ENCODE results near the gene BTG2. TPM values are rescaled to one million over a fixed set of nuclear protein-coding genes. Genes with fewer than 3 reads are reported as not detected.

BTG2 gene
- total and polyA plus RNA-seq, 2 experiments from 2014 or later = 6.3 to 9.1 TPM

- no peaks in the 10 kb centered on the region; the same call in 1 of the 3 replicates for H3K36me3 Mint-ChIP-seq (ENCODE audit: low read depth)
- Histone ChIP-seq H3K36me3 (ENCODE audit: insufficient read depth) (no peaks in the 10 kb centered on the region), H4K20me1 (replicated peaks; ENCODE audit: insufficient read depth) (peaks cover 22% of the 10 kb centered on the region), H3F3A (replicated peaks; ENCODE audit: low read depth) (0 out of 2 replicates have a peak, but pooled peaks cover 11% of the 10 kb centered on the region), H3K27ac (ENCODE audit: low read depth) (no peak overlapping the region), H3K27me3 (ENCODE audit: insufficient read depth) (peaks cover 98% of the 10 kb centered on the region), H3K4me1 (ENCODE audit: insufficient read depth) (peaks cover 28% of the 10 kb centered on the region), H3K4me2 (peak overlapping the region; percentile 90), H3K79me2 (replicated peaks; ENCODE audit: insufficient read depth) (no peaks in the 10 kb centered on the region), H3K4me3 (peak overlapping the region; percentile 84), H3K9me2 (ENCODE audit: insufficient read depth) (no peaks in the 10 kb centered on the region), H2AFZ (peak overlapping the region; percentile 88; the same call in 1 of the 2 replicates)
- H3K9me3 Mint-ChIP-seq = no peaks in the 10 kb centered on the region
- ATAC-seq (peak; percentile 0; the same call in 2 of the 3 replicates), DNase-seq (ENCODE audit: low spot score) (no peak)
- H3K27ac Mint-ChIP-seq = no peak overlapping the region
- H3K27me3 Mint-ChIP-seq (ENCODE audit: insufficient read depth, low read depth, poor library complexity) = peaks cover 84% of the 10 kb centered on the region
- H3K4me3 Mint-ChIP-seq = peak overlapping the region; percentile 74
- TF ChIP-seq CTCF (conservative IDR thresholded peaks at IDR 0.05; ENCODE audit: low read depth in 2 of 2) (0 out of 4 replicates have a peak, but pooled peaks of 1 of the 2 experiments have one; percentile 16), ZNF462 (CRISPR knock-in tag; IDR thresholded peaks at IDR 0.05) (no peak), EZH2 (IDR thresholded peaks at IDR 0.05; ENCODE audit: low read depth, unreplicated experiment) (peak; percentile 82), EZH2phosphoT487 (IDR thresholded peaks at IDR 0.05; ENCODE audit: unreplicated experiment) (peak; percentile 57), STAT1 (IDR thresholded peaks at IDR 0.05; ENCODE audit: unreplicated experiment) (no peak)
- peaks cover 54% of the 10 kb centered on the region for H3K4me1 Mint-ChIP-seq
Observed at GRCh38 chr1:203306089-203306964, 1.0 kb downstream of the BTG2 start.
